SU-DHL-6 (cell line): ENCODE measurements around the gene PPP6R2.

Experiments
- H2AFZ ChIP-seq: fragments of 200-600 bp; sonication (generic); 2 replicates; pipeline ENCODE4 v1.6.1; 2014; ENCODE audit warnings: low read depth, mild to moderate bottlenecking, moderate library complexity, mixed read lengths, antibody characterized with exemption, low read length; ENCODE audit not compliant: severe bottlenecking
- H3F3A ChIP-seq: fragments of 200-600 bp; shearing (Covaris generic); 2 replicates; pipeline ENCODE4 v1.6.0; 2016; ENCODE audit warnings: antibody characterized with exemption, mild to moderate bottlenecking; ENCODE audit not compliant: insufficient read depth
- H3K27ac ChIP-seq: fragments of 200-600 bp; sonication (generic); 2 replicates; pipeline ENCODE4 v1.5.1; 2016; ENCODE audit warnings: low read depth, mild to moderate bottlenecking, low read length, moderate library complexity, mixed read lengths
- H3K27me3 ChIP-seq: fragments of 200-600 bp; sonication (generic), shearing (Covaris generic); 2 replicates; pipeline ENCODE4 v1.6.0; 2014; ENCODE audit warnings: mild to moderate bottlenecking, low read length
- H3K36me3 ChIP-seq: fragments of 200-600 bp; sonication (generic); 2 replicates; pipeline ENCODE4 v1.6.1; 2014; ENCODE audit warnings: mild to moderate bottlenecking, low read length, mixed read lengths
- H3K4me2 ChIP-seq: fragments of 300-600, 200-600 bp; shearing (Covaris generic), sonication (generic); 2 replicates; pipeline ENCODE4 v1.6.0; 2014; ENCODE audit warnings: low read length, low read depth, mild to moderate bottlenecking; ENCODE audit not compliant: poor library complexity, severe bottlenecking
- H3K4me3 ChIP-seq: fragments of 200-600 bp; sonication (generic); 2 replicates; pipeline ENCODE4 v1.5.1; 2014; ENCODE audit warnings: antibody characterized with exemption, low read length, mild to moderate bottlenecking, mixed read lengths; ENCODE audit not compliant: insufficient read depth, poor library complexity, severe bottlenecking
- H3K79me2 ChIP-seq: fragments of 200-600 bp; sonication (generic); 2 replicates; pipeline ENCODE4 v1.6.1; 2014; ENCODE audit warnings: mild to moderate bottlenecking, low read length, moderate library complexity; ENCODE audit not compliant: insufficient read depth
- H3K9ac ChIP-seq: fragments of 200-600 bp; sonication (generic); 2 replicates; pipeline ENCODE4 v1.7.0; 2014; ENCODE audit warnings: mild to moderate bottlenecking, low read length
- H3K9me2 ChIP-seq: fragments of 200-600 bp; sonication (generic); replicated peaks from 2 replicates; pipeline ENCODE4 v1.6.1; 2014; ENCODE audit warnings: low read length; ENCODE audit not compliant: insufficient read depth
- H3K9me3 ChIP-seq: fragments of 200-600 bp; sonication (generic); 2 replicates; pipeline ENCODE4 v1.6.1; 2014; ENCODE audit warnings: low read length, mixed read lengths; ENCODE audit not compliant: insufficient read depth
- H4K20me1 ChIP-seq: fragments of 200-600 bp; sonication (generic); 2 replicates; pipeline ENCODE4 v1.6.1; 2014; ENCODE audit warnings: low read depth, mild to moderate bottlenecking, antibody characterized with exemption, low read length, moderate library complexity, mixed read lengths
- EZH2phosphoT487 ChIP-seq: fragments of 200-600 bp; sonication (generic), shearing (Covaris generic); conservative IDR thresholded peaks from 2 replicates; pipeline ENCODE4 v1.6.1; 2018; ENCODE audit warnings: mild to moderate bottlenecking, antibody characterized with exemption, low read length, moderate library complexity, mixed read lengths
- TF ChIP-seq, protein P1 (sequence below): fragments of 200-600 bp; sonication (generic); IDR thresholded peaks from one replicate; pipeline ENCODE4 v1.5.1; 2017; ENCODE audit warnings: antibody characterized with exemption, mild to moderate bottlenecking, low read length, moderate library complexity; ENCODE audit not compliant: insufficient read depth, poor library complexity, severe bottlenecking

PPP6R2 gene

DNA sequence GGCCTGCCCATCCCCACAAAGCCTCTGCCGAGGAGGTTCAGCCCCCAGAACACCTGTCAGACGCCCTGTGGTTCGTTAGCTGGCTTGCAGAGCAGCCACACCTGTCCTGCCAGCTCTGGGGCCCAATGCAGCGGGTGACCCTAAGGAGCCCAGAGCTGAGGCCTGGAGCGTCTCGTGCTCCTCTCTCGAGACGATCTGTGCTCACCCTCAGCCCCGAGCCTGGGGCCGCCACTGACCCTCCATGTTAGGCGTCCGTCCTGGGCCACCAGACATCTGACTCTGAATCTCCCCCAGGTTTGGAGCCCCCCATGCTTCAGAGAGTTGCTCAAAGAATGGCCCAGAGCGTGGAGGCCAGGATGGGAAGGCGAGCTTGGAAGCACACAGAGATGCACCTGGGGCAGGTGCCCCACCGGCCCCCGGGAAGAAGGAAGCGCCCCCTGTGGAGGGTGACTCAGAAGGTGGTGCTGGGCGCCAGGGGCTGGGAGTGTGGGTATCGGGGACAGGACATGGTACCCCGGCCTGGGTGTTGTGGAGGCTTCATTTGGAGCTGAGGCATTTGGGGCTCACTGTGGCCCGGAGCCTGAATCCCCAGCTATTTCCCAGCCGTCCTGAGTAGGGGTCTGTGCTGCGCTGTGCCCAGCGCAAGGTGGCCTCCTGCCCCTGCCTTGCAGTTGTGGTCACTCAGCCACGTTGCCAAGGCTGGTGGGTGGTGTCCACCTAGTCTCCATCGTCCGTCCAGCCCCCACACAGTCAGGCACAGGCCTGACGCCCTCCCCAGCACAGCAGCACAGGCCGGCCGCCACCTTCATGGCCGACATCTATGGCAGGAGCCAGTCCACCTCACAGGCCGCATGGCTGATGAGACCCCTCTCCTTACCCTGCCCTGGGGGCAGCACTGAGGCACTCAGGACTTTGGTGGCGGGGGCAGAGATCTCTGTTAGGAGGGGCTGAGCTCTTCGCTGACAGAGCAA is 95.5 kb downstream of the PPP6R2 start:
- no peak overlapping the region for H3K9ac ChIP-seq
- no peaks in the 10 kb centered on the region for H3K27me3 ChIP-seq
- no peaks in the 10 kb centered on the region for H3K36me3 ChIP-seq
- no peaks in the 10 kb centered on the region for H3K9me3 ChIP-seq
- no peaks in the 10 kb centered on the region for H3K9me2 ChIP-seq
- TF ChIP-seq, protein P1, sequence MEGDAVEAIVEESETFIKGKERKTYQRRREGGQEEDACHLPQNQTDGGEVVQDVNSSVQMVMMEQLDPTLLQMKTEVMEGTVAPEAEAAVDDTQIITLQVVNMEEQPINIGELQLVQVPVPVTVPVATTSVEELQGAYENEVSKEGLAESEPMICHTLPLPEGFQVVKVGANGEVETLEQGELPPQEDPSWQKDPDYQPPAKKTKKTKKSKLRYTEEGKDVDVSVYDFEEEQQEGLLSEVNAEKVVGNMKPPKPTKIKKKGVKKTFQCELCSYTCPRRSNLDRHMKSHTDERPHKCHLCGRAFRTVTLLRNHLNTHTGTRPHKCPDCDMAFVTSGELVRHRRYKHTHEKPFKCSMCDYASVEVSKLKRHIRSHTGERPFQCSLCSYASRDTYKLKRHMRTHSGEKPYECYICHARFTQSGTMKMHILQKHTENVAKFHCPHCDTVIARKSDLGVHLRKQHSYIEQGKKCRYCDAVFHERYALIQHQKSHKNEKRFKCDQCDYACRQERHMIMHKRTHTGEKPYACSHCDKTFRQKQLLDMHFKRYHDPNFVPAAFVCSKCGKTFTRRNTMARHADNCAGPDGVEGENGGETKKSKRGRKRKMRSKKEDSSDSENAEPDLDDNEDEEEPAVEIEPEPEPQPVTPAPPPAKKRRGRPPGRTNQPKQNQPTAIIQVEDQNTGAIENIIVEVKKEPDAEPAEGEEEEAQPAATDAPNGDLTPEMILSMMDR = no peak
- TF ChIP-seq EZH2phosphoT487 = no peak
- no peaks in the 10 kb centered on the region for H4K20me1 ChIP-seq
- no peak overlapping the region for H3K4me2 ChIP-seq
- peaks cover 8% of the 10 kb centered on the region; the same call in 1 of the 2 replicates for H3F3A ChIP-seq
- H3K79me2 ChIP-seq = no peaks in the 10 kb centered on the region
- no peak overlapping the region for H3K27ac ChIP-seq
- no peak overlapping the region for H3K4me3 ChIP-seq
- no peak overlapping the region for H2AFZ ChIP-seq

DNA sequence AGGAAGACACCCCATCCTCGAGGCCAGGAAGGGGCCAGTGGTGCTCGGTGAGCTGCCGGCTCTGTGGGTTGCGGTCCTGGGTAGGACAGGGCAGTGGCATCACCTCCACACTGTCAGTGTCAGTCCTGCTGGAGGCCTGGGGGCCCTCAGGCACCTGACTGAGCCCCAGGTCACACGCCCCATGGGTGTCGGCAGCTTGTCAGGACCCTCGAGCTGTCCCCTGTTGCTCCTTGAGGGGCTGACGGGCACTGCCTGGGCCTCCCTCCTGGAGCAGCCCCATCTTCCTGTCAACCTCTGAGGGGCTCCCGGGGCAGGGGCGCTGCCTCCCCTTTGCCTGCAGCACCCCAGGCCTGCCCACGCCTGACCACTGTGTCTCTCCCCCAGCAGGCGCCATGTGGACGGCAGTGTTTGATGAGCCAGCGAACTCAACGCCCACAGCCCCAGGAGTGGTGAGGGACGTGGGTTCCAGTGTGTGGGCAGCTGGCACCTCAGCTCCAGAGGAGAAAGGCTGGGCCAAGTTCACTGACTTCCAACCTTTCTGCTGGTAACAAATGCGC is 96.3 kb downstream of the PPP6R2 start:
- TF ChIP-seq, protein P1 = no peak
- no peak for TF ChIP-seq EZH2phosphoT487
- no peaks in the 10 kb centered on the region for H3K27me3 ChIP-seq
- H4K20me1 ChIP-seq = no peaks in the 10 kb centered on the region
- H3K4me3 ChIP-seq = no peak overlapping the region
- peaks cover 14% of the 10 kb centered on the region; the same call in 1 of the 2 replicates for H3F3A ChIP-seq
- H2AFZ ChIP-seq = no peak overlapping the region
- H3K4me2 ChIP-seq = no peak overlapping the region
- H3K9me2 ChIP-seq = no peaks in the 10 kb centered on the region
- H3K36me3 ChIP-seq = no peaks in the 10 kb centered on the region
- H3K9ac ChIP-seq = no peak overlapping the region
- no peaks in the 10 kb centered on the region for H3K9me3 ChIP-seq
- H3K79me2 ChIP-seq = no peaks in the 10 kb centered on the region
- H3K27ac ChIP-seq = no peak overlapping the region

DNA sequence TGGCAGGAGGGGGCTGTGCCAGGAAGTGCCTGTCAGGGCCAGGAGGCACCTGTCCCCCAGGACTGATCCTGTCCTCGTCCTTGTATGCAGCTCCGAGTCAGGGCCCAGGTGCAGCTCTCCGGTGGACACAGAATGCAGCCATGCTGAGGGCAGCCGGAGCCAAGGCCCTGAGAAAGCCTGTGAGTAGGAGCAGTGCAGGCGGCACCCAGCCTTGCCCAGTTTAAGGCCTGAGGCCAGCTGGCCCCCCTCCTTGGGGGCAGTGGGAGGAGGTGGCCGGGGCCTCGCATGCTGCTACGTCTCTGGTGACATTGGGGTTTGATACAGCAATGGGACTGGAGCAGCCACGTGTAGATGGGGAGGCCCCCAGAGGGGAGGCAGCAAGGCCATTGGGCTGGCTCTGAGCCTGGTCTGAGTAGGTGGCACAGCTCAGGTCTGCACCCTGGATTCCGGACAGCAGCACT is 96.8 kb downstream of the PPP6R2 start:
- TF ChIP-seq, protein P1 = no peak
- no peak for TF ChIP-seq EZH2phosphoT487
- Histone ChIP-seq H3K36me3 (no peaks in the 10 kb centered on the region), H3K9ac (no peak overlapping the region)

More for the DNA sequence above, 96.8 kb downstream of the PPP6R2 start:
- peaks cover 19% of the 10 kb centered on the region; the same call in 1 of the 2 replicates for H3F3A ChIP-seq
- H3K9me3 ChIP-seq = no peaks in the 10 kb centered on the region
- H3K27me3 ChIP-seq = no peaks in the 10 kb centered on the region
- no peak overlapping the region for H2AFZ ChIP-seq
- H4K20me1 ChIP-seq = no peaks in the 10 kb centered on the region
- no peaks in the 10 kb centered on the region for H3K9me2 ChIP-seq
- H3K4me3 ChIP-seq = no peak overlapping the region
- no peak overlapping the region for H3K4me2 ChIP-seq
- no peaks in the 10 kb centered on the region for H3K79me2 ChIP-seq
- H3K27ac ChIP-seq = no peak overlapping the region
